Loucy (cell line): Measurements from ENCODE around the gene ANKRD49.

ENCODE experiments used
- H2AFZ ChIP-seq: fragments of 200-600 bp; sonication (generic); 2 replicates; pipeline ENCODE4 v1.6.0; 2016; ENCODE audit warnings: antibody characterized with exemption, mild to moderate bottlenecking, low read length, moderate library complexity
- H3F3A ChIP-seq: fragments of 200-600 bp; 2 replicates; pipeline ENCODE4 v1.6.0; 2016; ENCODE audit warnings: antibody characterized with exemption, low read depth, mild to moderate bottlenecking
- H3K27me3 ChIP-seq: fragments of 200-600 bp; sonication (generic); 2 replicates; pipeline ENCODE4 v1.6.1; 2014; ENCODE audit warnings: low read length, mild to moderate bottlenecking; ENCODE audit not compliant: insufficient read depth, poor library complexity, severe bottlenecking
- H3K36me3 ChIP-seq: fragments of 200-600 bp; sonication (generic); 2 replicates; pipeline ENCODE4 v1.6.1; 2016; ENCODE audit warnings: low read length; ENCODE audit not compliant: insufficient read depth
- H3K4me1 ChIP-seq: fragments of 200-600 bp; sonication (generic); 2 replicates; pipeline ENCODE4 v1.5.1; 2014; ENCODE audit warnings: low read length, mild to moderate bottlenecking; ENCODE audit not compliant: insufficient read depth, poor library complexity, severe bottlenecking
- H3K4me2 ChIP-seq: fragments of 200-600 bp; sonication (generic); 2 replicates; pipeline ENCODE4 v1.6.0; 2014; ENCODE audit warnings: antibody characterized with exemption, low read length, low read depth, mild to moderate bottlenecking; ENCODE audit not compliant: poor library complexity, severe bottlenecking
- H3K4me3 ChIP-seq: fragments of 200-600 bp; sonication (generic); 2 replicates; pipeline ENCODE4 v1.5.1; 2014; ENCODE audit warnings: low read length, mild to moderate bottlenecking, mixed read lengths; ENCODE audit not compliant: poor library complexity, severe bottlenecking
- H3K79me2 ChIP-seq: fragments of 200-600 bp; sonication (generic); 2 replicates; pipeline ENCODE4 v1.6.1; 2014; ENCODE audit warnings: low read length; ENCODE audit not compliant: insufficient read depth
- H3K9ac ChIP-seq: fragments of 200-600 bp; sonication (generic); 2 replicates; pipeline ENCODE4 v1.6.0; 2014; ENCODE audit warnings: mild to moderate bottlenecking, low read depth, low read length, moderate library complexity; ENCODE audit not compliant: poor library complexity, severe bottlenecking
- H3K9me2 ChIP-seq: fragments of 200-600 bp; sonication (generic); replicated peaks from 2 replicates; pipeline ENCODE4 v1.6.1; 2016; ENCODE audit warnings: low read depth, low read length, mixed read lengths
- H3K9me3 ChIP-seq: fragments of 200-600 bp; sonication (generic); 2 replicates; pipeline ENCODE4 v1.6.1; 2014; ENCODE audit warnings: mild to moderate bottlenecking, antibody characterized with exemption, low read length, low read depth; ENCODE audit not compliant: insufficient read depth
- H4K20me1 ChIP-seq: fragments of 200-600 bp; sonication (generic); 2 replicates; pipeline ENCODE4 v1.6.0; 2014; ENCODE audit warnings: antibody characterized with exemption, low read length, mild to moderate bottlenecking; ENCODE audit not compliant: insufficient read depth, poor library complexity, severe bottlenecking
- CTCF ChIP-seq: fragments of 200-600 bp; sonication (generic); conservative IDR thresholded peaks from 2 replicates; pipeline ENCODE4 v1.5.1; 2014; ENCODE audit warnings: mild to moderate bottlenecking, antibody characterized with exemption, low read length
- EZH2phosphoT487 ChIP-seq: fragments of 200-600 bp; IDR thresholded peaks from 2 replicates; pipeline ENCODE4 v1.6.1; 2018; ENCODE audit warnings: antibody characterized with exemption, mild to moderate bottlenecking, moderate library complexity, borderline replicate concordance

The ANKRD49 gene

DNA sequence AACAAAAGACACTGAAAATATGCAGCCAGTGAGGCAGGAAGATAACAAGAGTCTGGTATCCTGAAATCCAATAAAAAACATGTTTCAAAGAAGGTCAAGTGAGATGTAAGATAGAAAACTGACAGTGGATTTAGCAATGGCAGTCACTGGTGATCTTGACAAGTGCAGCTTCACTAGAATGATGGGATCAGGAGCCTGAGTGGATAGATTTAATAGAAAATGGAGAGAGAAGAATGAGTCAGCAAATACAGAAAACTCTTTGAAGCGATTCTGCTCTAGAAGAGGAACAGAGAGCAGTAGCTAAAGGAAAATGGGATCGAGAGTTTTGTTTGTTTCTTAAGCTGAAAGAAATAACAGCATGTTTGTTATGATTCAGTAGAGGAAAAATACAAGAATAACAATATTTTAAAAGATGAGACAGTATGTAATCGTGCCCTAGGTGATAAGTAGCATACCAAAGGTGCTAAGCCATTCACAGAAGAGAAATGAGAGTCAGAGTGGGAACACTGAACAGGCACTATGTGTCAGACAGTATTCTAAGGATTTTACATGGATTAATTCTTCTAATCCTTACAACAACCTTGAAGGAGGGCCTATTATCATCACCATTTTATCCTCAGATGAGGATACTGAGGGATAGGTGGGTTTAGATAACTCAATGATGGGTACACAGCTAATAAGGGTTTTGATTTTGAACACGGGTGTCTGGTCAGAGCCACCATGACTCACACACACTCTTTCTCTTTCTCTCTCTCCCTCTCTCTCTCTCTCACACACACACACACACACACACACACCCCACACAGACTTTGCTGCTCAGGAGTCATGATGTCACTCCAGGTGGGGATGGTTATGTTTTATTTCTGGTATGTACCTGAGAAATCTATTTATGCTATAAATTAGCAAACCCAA lies 36.4 kb upstream of the ANKRD49 start:
- Histone ChIP-seq H3K79me2 (no peaks in the 10 kb centered on the region), H3F3A (no peaks in the 10 kb centered on the region), H3K4me1 (no peaks in the 10 kb centered on the region), H3K4me2 (no peak overlapping the region), H4K20me1 (no peaks in the 10 kb centered on the region), H3K4me3 (no peak overlapping the region), H3K9ac (no peak overlapping the region), H2AFZ (no peak overlapping the region), H3K9me2 (no peaks in the 10 kb centered on the region), H3K9me3 (no peaks in the 10 kb centered on the region), H3K27me3 (no peaks in the 10 kb centered on the region), H3K36me3 (peaks cover 62% of the 10 kb centered on the region)
- TF ChIP-seq CTCF (no peak), EZH2phosphoT487 (no peak)

GRCh38 chr11:94459576-94459975 lies 34.2 kb upstream of the ANKRD49 start:
- Histone ChIP-seq H3K4me3 (no peak overlapping the region), H3K36me3 (peaks cover 47% of the 10 kb centered on the region), H3K9me3 (no peaks in the 10 kb centered on the region), H3K4me1 (no peaks in the 10 kb centered on the region), H3K4me2 (no peak overlapping the region), H3K9ac (no peak overlapping the region), H3F3A (no peaks in the 10 kb centered on the region), H3K27me3 (no peaks in the 10 kb centered on the region), H2AFZ (no peak overlapping the region), H4K20me1 (no peaks in the 10 kb centered on the region), H3K9me2 (no peaks in the 10 kb centered on the region), H3K79me2 (no peaks in the 10 kb centered on the region)
- TF ChIP-seq CTCF (no peak), EZH2phosphoT487 (no peak)

DNA sequence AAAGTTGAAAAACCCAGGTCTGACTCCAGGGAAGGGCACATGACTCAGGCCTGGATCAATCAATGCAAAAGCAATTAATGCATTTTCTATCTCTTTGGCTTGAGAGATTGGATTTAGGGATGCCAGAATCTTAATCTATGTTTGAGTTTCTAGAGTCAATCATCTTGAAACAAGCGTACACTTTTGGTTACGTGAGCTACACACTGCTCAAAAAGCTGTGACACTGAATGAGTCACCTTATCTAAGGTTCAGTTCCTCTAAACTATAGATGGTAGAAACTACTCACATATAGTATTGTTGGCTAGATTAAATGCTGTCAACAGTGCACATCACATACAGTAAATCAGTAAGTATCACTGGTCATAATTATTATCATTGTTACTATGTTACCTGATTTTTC lies 24.4 kb upstream of the ANKRD49 start:
- no peak overlapping the region for H3K4me3 ChIP-seq
- no peaks in the 10 kb centered on the region for H3K27me3 ChIP-seq
- H3F3A ChIP-seq: no peaks in the 10 kb centered on the region
- H3K4me1 ChIP-seq: peaks cover 9% of the 10 kb centered on the region
- TF ChIP-seq EZH2phosphoT487 (no peak), CTCF (no peak)
- H3K9me2 ChIP-seq: no peaks in the 10 kb centered on the region
- no peaks in the 10 kb centered on the region for H3K9me3 ChIP-seq
- H3K79me2 ChIP-seq: no peaks in the 10 kb centered on the region
- no peak overlapping the region for H3K9ac ChIP-seq
- H4K20me1 ChIP-seq: no peaks in the 10 kb centered on the region
- no peak overlapping the region for H3K4me2 ChIP-seq
- H3K36me3 ChIP-seq: peaks cover 60% of the 10 kb centered on the region
- no peak overlapping the region for H2AFZ ChIP-seq
